GM19397 (cell line): ENCODE results near the gene MEIS2.

Source experiments
- ATAC-seq: cut with Tn5 transposase; IDR thresholded peaks from one replicate; pipeline ENCODE4 v1.9.1; 2021; ENCODE audit warnings: mild to moderate bottlenecking, moderate library complexity; ENCODE audit not compliant: unreplicated experiment

The MEIS2 gene

DNA sequence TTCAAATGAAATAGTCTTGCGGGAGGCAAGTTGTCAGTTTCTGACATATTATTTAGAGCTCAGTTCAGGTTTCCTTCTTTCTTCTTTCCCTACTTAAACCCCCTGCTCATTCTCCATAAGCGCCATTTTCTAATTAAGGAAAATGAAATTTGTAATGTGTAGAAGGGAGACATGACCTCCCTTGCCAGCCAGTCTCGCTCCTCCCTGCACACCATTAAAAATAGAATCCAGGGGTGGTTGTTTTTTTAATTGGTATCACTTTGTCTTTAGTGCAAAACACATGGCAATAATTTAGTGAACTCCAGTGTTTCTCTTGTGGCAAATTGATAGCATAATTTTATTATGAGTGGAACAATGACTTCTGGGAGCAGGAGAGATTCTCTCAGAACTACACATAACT is 160.1 kb downstream of the MEIS2 start:
- ATAC-seq = no peak

DNA sequence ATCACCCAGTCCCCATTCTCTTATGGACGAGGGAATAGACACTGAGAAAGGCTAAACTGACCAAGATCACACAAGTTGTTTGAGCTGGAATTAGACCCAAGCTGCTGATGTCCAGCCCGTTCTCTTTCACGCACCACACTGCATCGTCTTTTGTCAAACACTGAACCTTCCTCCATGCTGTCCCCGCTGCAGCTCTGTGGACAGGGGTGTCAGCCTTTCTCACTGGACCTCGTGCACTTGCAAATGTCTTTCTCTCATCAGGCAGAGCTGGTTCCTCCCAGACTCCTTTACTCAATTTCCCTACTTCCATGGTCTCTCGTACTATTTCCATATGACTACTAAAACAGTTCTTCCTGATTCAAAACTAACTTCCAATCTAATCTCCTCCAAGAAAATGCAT is 161.6 kb downstream of the MEIS2 start:
- no peak for ATAC-seq

DNA sequence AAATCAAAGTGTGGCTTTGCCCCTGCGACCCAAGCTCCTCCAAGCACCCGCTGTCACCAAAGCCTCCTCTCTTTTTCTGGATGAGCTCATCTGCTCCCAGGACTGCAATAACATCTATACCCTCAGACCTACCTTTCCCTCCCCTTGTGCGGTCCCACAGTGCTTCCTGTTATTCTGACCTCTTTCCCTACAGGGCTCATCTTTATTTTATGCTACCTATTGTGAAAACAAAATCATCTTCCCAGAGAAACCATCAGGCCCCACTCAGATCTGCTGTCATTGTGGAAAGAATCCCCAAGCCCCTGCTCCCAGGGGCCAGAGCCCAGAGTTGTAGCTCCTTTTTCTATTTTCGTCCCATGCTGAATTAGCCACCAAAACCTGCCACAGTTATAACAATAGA is 162.2 kb downstream of the MEIS2 start:
- no peak for ATAC-seq

DNA sequence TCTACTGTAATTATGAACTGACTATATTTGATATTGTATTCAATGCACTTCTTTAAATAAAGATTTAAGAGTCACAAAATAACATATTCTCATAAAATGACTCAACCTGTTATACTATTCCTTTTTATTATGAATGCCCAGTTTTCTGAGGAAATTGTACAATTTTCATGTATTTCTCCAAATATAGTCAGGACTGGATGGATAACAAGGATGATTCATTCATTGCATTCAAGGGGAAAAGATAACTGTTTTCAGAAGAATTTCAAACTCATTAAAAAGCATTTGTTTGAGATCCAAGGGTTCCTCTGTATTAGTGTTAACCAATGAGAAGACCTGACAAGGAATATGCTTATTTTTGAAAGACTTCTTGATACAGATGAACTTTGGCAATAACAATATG is 163.7 kb downstream of the MEIS2 start:
- ATAC-seq = no peak

DNA sequence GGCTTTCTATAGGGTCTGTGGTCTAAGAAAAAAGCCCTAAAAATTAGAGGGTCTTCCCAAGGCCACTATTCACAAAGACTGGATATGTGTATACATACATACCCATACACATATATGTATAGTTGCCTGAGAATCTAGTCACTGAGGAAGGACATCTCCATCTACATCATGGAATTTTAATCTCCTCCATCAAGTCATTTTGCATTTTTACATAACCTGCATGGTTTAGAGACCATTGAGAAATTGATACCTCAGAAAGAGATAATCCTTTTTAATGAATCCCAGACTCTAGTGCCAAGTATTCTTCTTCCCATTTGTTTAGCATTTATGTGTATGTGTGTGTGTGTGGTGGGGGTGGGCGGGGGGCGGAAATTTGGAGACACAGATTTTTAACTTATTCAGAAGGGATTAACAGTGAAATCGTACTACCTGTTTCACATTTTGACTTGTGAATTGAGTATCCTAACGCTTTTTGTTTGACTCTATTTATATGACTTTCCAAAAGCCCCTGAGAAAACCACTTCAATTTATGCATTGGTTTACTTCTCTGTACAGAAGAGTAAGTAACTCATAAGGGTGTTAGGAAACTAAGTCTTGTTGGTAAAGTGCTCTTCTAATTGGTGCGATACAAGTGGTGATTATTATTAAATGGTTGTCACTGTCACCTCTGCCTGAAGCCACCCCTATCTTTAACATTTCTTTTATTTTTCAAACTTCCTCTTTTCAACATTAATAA is 166.9 kb downstream of the MEIS2 start:
- ATAC-seq = no peak

DNA sequence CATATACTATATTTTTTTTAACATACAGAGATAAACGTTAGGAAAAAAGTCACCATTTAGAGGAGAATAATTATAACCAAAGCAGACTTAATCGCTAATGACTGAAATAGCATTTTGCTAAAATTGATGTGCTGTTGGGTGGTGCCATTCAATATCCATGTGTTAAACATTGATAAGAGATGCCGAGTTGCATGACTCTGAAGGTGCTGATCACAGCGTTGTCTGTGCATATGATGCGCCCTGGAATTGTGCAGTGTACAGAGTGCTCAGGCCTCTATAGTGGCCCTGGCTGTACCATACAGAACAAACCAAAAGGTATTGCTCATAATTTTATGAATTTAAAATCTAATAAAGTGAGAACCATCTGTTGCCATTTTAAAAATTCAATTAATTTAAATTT is 168.3 kb downstream of the MEIS2 start:
- no peak for ATAC-seq

DNA sequence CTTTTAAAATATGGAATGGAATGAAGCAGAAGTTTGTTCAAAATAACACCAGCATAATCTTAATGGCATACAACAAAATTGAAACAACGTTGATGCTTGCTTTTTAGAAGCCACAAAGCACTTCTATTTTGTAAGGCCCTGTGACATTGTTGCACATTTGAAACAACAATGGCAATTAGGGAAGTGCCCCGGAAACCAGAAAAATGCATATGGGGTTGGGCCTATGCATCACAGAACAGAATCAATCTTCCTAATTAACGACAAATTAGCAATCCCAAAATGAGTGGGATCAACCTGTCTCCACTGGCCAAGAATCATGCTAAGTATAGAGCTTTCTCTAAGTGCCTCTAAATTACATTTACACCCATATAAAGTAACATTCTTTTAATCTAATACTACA is 168.9 kb downstream of the MEIS2 start:
- ATAC-seq = no peak

DNA sequence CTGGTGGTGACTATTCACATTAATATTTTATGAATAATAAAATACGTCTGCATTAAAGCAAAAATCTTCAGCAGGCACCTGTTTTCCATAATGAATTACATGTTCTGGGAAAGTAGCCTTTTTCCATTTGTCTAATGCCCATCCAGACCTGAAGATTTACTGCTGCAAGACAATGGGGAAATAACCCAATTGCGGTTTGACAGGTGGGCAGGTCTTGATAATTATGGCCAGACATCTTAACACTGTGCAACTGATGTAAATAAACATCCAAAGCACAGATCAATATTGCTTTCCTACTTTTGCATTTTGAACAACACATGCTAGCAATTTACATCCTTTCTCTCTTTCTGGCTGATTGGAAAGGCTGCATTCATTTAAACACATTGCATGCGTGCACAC is 173.9 kb downstream of the MEIS2 start:
- no peak for ATAC-seq

DNA sequence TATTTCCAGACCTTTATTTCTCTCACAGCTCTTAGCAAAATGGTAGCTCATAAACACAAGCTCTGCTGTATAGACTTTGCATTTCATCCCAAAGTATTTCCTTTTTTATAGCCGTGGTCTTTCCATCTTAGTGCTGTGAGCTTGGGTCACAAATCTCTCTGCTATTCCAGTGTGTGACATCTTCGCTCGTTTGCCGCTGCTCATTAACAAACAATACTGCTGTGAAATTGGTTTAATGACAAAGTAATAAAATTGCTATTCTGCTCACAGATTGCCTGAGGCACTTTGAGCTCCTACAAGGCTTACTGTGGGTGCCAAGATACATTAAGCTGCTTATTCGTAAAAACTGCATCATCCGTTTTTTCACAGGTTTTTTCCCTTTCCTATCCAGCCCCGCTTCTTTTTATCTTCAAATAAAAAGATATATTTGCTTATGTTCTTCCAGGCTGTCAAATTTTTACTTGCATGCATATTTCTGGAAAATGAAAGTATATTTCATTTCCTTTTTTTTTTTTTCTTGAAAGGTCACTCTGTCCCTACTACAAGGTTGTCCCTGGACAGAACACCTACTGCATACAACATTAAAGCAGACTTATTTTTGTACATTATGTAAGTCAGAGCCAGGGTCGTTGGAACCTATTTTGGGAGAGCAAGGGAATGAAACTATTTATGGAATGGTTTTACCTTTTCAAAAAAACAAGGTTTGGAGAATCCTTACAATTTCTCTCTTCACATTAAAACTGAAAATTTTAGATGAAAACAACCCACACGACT is 174.5 kb downstream of the MEIS2 start:
- ATAC-seq = no peak

DNA sequence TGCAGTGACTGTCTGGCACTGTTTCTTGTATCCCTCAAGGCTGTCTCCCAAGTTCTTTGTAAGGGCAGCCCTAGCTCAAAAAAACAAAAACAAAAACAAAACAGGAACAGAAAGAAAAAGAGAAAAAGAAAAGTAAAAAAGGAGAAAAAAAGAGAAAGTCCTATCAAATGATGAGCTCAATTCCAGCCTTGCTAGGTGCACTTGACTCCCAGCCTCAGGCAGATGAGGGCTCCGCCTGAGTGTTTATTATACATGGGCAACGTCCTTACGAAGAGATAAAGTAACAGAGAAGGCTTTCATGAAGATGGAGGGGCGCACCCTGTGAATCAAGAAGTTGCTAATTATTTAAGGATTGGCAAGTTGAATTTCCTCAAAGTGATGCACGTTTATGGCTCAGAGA is 175.3 kb downstream of the MEIS2 start:
- ATAC-seq = no peak

DNA sequence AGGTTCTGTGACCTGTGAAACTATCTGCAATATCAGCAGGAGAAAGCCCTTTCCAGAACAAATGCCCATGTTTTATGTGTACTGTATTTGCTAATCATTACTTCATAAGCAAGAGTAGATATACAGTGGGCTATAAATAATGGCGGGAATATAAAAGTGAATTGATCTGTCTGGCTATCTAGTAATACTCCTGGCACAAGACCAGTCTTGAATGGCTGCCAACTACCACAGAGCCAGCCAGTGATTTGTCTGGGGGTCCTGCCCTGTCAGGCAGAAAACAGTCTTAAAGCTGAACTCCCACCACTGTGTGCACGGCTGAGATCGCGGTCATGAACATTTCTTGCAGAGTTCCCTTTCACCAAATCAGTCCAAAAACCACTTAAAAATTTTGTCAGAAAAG is 176.3 kb downstream of the MEIS2 start:
- no peak for ATAC-seq

DNA sequence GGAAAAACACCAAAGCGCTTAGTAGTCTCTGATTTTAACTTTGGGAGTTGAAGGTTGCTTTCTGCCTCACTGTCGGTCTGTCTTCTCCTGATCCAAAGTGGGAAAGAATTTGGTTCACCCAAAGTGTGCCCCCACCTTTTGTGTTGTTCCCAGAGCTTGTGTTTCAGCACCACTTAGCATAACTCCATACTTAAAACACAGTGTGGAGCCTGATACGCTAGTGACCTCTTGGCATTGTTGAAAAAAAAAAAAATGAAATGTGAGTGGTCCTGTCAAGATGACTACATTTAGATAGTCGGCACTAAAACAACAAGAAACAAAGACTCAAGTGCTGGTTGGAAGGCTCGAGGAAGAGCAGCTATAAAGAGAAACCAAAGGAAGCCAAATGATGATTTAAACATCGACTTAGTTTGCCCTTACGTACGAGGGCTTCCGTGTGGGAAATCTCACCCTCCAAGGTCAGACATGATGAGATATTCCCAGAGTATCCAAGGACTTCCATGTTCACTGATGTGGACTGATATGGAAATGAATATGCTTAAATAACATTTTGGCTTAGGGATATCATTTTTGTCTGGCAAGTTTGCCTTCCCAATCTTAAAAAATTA is 178.8 kb downstream of the MEIS2 start:
- ATAC-seq = no peak

DNA sequence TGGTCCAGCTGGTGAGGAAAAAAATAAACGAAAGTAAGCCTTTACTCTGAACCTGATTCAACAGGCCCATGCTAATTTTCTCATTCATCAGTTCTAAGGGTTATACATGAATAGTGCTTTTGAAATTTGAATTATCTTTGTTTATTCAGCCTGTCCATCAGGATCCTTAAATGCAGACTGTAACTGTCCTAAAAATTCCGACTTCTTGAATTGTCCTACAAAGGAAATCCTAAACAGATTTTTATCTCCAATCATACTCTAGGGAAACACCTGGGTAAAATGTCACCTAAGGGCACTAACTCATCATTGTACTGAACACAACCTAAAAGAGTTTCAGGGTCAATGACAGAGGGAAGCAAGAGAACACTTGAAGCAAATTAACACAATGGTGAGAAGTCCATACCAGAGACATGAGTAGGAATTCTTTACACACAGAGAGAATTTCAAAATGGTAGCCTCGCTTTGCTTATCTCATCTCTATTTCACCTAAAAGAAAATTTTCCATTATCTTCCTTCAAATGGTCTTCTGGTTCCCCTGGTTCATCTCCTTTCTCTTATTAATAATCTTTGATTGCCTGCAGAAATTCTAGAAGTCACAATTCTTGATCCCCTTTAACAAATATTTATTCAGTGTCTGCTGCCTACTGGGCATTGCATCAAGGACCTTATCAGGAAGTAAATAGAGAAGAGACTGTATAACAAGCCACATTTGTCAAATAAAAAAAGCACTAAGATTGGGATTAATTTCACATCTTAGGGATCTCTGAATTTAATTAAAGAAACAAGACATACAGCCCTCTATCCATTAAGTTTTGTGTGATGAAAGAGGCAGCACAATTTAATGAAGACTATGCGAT is 182.7 kb downstream of the MEIS2 start:
- no peak for ATAC-seq

DNA sequence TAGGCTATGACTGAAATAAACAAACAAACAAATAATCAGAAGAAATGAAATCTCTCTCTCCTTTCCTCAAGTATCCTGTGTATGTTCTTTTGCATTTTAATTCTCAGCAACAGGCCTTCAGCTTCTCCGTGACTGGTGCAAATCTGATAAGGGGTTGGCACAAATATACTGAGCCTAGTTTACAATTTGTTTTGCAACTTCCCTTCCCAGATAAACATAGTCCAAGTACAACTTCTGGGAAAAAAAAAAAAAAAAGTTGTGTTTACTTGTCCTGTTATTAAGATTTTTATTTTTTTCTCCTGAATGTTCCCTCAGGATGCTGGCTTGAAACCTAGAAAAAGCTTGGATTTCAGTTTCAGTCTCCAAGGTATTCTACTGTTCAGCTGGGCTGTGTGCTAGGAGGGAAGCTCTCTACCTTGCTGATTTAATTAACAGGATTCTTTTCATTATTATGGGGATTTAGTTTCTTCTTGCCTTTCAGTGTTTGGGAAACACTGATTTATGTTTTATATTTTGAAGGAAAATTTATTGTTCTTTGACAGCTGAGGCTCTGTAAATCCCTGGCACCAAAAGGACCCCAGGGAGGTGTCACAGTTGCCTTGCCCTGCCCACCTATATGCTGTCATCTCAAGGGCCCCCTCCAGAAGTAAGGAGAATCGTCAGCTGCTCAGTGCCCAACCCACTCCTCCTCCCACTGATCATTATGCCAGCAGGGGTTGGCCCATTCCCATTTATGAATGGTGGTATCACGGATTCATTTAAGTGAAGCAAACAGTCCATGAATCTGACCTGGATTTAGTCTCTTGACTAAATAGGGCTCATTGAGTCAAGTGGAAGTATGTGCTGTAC is 185.2 kb downstream of the MEIS2 start:
- no peak for ATAC-seq

DNA sequence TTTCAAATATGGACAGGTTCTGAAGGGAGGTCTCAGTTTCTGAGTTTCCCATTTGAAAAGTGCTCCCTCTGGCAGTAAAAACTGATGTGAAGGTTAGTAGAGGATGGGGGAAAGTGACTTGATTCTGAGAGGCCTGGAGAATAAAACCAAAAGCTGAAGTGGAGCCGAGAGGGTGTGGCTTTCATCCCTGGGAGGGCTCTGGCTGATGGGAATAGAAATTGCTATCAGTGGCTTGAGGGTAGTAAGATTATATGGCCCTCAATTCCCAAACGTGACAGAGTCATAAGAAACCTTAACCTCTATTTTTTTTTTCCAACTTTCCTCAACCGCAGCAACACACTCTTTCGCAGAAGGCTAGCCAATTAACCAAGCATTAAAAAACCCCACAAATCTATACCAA is 185.9 kb downstream of the MEIS2 start:
- ATAC-seq = no peak

DNA sequence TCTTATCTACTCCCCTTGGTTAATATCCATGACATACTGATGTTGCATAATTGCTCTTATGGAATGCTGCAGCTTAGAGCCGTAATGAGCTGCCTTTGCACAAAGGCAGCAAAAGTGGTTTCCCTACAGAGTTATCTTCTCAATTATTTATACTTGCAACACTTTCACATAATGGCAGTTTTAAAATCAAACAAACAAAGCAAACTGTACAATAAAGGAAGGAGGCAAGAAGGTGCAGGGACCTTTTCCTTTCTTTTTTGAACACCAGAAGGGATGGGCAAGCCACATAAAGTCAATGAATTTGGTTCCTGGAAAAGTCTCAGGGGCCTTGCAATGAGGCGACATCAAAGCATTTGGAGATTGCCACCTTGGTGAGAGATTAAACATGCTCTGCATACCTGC is 188.0 kb downstream of the MEIS2 start:
- ATAC-seq = no peak

DNA sequence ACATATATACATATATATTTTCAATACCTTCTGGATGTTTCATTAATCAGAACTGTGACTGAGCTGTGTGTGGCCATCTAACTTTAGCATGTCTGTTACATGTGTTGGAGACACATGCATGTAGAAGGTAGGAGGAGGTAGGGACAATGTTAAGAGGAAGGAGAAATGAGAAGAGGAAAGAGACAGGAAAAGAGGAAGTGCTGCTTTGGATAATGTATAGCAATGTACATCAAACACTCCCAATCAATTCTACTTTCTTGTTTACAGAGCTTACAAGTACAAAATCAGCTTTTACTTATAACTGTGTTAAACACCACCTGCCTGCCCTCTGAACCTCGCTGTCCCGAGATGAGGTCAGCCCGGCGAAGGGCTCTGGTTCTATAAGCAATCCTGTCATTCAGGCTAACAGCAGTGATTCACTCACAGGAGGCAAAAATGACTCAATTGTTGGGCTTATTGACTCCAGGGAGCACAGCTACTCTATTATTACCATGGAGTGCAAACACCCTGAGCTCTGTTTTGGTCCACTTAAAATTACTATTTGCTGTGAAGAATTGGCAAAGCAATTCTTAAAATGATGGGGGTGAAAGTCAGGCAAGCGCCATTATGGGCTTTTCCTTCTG is 188.9 kb downstream of the MEIS2 start:
- no peak for ATAC-seq

DNA sequence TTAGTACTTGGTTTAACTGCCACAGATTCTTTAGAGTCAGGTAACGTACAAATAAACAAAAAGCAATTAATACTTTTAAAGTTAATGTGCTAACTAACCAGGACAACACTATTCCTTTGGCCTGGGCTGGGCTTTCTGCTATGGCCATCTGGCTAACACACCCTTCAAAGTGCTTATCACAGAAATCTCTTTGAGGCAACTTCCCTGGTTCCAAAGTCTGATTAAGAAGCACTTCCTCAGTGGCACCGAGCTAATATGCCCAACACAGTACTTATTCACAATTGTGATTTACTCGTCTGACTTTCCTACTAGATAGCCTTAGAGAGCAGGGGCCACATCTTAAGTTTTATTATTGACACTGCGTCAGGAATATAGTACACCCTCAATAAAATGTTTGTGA is 191.4 kb downstream of the MEIS2 start:
- no peak for ATAC-seq

DNA sequence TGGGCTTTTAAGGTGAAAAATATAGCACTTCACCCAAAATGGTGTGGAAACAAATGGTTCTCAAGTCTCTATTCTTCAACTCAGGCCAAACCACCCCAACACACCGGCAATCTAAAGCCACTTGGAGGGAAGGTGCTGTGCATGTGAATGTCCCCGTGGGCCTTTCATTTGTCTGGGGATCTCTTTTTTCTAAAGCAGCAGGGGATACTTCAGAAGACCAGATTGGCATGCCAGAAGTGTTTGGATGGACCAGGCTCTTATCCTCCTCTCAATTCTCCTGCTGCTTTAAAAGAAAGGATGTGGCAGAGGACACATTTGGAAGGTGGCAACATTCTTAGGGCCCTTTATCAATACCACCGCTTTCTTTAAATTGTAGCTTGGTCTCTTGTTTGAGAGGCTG is 193.1 kb downstream of the MEIS2 start:
- no peak for ATAC-seq

DNA sequence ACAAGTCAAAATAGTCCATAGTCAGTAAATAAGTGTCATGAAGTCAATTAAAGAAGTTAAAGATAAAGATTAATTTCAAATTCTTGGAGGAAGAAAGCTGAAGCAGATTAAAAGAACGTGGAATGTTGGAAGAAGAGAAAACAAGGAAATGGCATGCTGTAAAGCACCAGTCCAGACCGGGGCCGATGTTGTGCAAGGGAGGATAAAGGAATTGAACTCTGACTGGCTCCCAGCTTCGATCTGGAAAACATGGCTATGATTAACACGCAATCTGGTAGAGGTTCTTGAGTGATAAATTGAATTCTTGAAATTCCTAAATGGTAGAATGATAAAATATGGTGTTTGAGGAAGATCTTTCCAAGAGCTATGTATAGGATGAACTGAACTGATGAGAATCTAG is 194.4 kb downstream of the MEIS2 start:
- ATAC-seq = no peak
